Measurements from ENCODE around the gene GDPD5. TPM values are rescaled to one million over a fixed set of nuclear protein-coding genes. Genes with fewer than 3 reads are reported as not detected.

The GDPD5 gene
- total and polyA plus RNA-seq, 9 of the 15 experiments (the other 6 are each of a cell fraction or from before 2014, with no cell fraction given), result 0.32 to 27.3 (median 8.0) TPM

DNA sequence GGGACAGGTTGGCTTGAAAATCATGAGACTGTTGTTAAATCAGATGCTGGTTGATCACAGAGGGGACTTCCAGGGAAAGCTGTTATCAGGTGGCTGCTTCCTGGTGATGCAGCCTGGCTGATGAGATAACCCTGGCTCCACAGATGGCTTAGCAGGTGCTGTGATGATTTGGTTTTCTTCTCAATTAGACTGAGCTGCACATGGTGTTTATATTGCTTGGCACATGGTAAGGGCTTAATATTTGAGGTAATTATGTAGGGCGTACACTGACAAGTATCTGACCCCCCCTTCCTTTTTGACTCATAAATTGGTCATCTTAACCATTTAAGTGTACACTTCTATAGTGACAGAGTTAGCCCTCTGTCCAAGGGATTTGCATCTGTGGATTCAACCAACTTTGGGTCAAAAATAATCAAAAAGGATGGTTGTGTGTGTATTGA lies 119.4 kb downstream of the GDPD5 start (continued):
- TF ChIP-seq BCOR (IDR thresholded peaks at IDR 0.05), result 0 out of 2 replicates have a peak, but pooled peaks have one; percentile 16
- TF ChIP-seq CBFA2T2 (conservative IDR thresholded peaks at IDR 0.05), result peak; percentile 98
- TF ChIP-seq ZKSCAN8 (CRISPR knock-in tag; IDR thresholded peaks at IDR 0.05), result peak; percentile 75; the same call in 1 of the 2 replicates
- TF ChIP-seq EP400 (IDR thresholded peaks at IDR 0.05), result peak; percentile 65
- peak; percentile 95 for TF ChIP-seq PML (IDR thresholded peaks at IDR 0.05; ENCODE audit: low read length)
- TF ChIP-seq MXI1 (IDR thresholded peaks at IDR 0.05; ENCODE audit: low read depth, low read length), result no peak
- TF ChIP-seq, protein P1, sequence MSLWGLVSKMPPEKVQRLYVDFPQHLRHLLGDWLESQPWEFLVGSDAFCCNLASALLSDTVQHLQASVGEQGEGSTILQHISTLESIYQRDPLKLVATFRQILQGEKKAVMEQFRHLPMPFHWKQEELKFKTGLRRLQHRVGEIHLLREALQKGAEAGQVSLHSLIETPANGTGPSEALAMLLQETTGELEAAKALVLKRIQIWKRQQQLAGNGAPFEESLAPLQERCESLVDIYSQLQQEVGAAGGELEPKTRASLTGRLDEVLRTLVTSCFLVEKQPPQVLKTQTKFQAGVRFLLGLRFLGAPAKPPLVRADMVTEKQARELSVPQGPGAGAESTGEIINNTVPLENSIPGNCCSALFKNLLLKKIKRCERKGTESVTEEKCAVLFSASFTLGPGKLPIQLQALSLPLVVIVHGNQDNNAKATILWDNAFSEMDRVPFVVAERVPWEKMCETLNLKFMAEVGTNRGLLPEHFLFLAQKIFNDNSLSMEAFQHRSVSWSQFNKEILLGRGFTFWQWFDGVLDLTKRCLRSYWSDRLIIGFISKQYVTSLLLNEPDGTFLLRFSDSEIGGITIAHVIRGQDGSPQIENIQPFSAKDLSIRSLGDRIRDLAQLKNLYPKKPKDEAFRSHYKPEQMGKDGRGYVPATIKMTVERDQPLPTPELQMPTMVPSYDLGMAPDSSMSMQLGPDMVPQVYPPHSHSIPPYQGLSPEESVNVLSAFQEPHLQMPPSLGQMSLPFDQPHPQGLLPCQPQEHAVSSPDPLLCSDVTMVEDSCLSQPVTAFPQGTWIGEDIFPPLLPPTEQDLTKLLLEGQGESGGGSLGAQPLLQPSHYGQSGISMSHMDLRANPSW (CRISPR knock-in tag; IDR thresholded peaks at IDR 0.05), result no peak
- TF ChIP-seq, protein P2, sequence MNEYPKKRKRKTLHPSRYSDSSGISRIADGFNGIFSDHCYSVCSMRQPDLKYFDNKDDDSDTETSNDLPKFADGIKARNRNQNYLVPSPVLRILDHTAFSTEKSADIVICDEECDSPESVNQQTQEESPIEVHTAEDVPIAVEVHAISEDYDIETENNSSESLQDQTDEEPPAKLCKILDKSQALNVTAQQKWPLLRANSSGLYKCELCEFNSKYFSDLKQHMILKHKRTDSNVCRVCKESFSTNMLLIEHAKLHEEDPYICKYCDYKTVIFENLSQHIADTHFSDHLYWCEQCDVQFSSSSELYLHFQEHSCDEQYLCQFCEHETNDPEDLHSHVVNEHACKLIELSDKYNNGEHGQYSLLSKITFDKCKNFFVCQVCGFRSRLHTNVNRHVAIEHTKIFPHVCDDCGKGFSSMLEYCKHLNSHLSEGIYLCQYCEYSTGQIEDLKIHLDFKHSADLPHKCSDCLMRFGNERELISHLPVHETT (CRISPR knock-in tag; conservative IDR thresholded peaks at IDR 0.05 in 1 of 2, IDR thresholded peaks at IDR 0.05 in 1 of 2), result peak in 1 of 2 experiments; percentile 75; a peak in 2 of 4 replicates
- TF ChIP-seq, protein P3, sequence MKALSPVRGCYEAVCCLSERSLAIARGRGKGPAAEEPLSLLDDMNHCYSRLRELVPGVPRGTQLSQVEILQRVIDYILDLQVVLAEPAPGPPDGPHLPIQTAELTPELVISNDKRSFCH (CRISPR knock-in tag; IDR thresholded peaks at IDR 0.05), result no peak
- TF ChIP-seq, protein P3 (tag; IDR thresholded peaks at IDR 0.05), result peak; percentile 63; the same call in 1 of the 2 replicates
- TF ChIP-seq ZNF41 (CRISPR knock-in tag; conservative IDR thresholded peaks at IDR 0.05), result 0 out of 2 replicates have a peak, but pooled peaks have one; percentile 30
- TF ChIP-seq HDAC3 (IDR thresholded peaks at IDR 0.05; ENCODE audit: borderline replicate concordance, partially characterized antibody), result peak; percentile 59
- no peak for TF ChIP-seq ZNF184 (CRISPR knock-in tag; IDR thresholded peaks at IDR 0.05)
- peak; percentile 71 for TF ChIP-seq SMAD1 (IDR thresholded peaks at IDR 0.05; ENCODE audit: low read depth, low read length, partially characterized antibody)
- no peak for TF ChIP-seq MYBL2 (IDR thresholded peaks at IDR 0.05; ENCODE audit: low read depth)
- TF ChIP-seq MYBL2 (CRISPR knock-in tag; IDR thresholded peaks at IDR 0.05; ENCODE audit: borderline replicate concordance), result no peak
- TF ChIP-seq BRD9 (IDR thresholded peaks at IDR 0.05; ENCODE audit: low read depth, partially characterized antibody), result no peak
- TF ChIP-seq NCOA1 (IDR thresholded peaks at IDR 0.05; ENCODE audit: low read depth), result peak; percentile 58; the same call in 1 of the 2 replicates
- TF ChIP-seq SMAD4 (CRISPR knock-in tag; conservative IDR thresholded peaks at IDR 0.05), result peak; percentile 94
- TF ChIP-seq, protein P4, sequence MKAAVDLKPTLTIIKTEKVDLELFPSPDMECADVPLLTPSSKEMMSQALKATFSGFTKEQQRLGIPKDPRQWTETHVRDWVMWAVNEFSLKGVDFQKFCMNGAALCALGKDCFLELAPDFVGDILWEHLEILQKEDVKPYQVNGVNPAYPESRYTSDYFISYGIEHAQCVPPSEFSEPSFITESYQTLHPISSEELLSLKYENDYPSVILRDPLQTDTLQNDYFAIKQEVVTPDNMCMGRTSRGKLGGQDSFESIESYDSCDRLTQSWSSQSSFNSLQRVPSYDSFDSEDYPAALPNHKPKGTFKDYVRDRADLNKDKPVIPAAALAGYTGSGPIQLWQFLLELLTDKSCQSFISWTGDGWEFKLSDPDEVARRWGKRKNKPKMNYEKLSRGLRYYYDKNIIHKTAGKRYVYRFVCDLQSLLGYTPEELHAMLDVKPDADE (conservative IDR thresholded peaks at IDR 0.05; ENCODE audit: control insufficient read depth, low read depth, low read length), result peak; percentile 81
- peak; percentile 96 for TF ChIP-seq ARID1B (IDR thresholded peaks at IDR 0.05)
- TF ChIP-seq STAG1 (CRISPR knock-in tag; IDR thresholded peaks at IDR 0.05; ENCODE audit: borderline replicate concordance), result no peak
- peak; percentile 92 for TF ChIP-seq MTA2 (IDR thresholded peaks at IDR 0.05; ENCODE audit: low read depth)
- peak; percentile 30 for TF ChIP-seq POLR2B (IDR thresholded peaks at IDR 0.05; ENCODE audit: low read depth, partially characterized antibody)
- no peak for TF ChIP-seq PCBP2 (IDR thresholded peaks at IDR 0.05; ENCODE audit: low read depth, low read length, poor library complexity, severe bottlenecking)
